ENCODE results near the gene RAPGEF2.

DNA sequence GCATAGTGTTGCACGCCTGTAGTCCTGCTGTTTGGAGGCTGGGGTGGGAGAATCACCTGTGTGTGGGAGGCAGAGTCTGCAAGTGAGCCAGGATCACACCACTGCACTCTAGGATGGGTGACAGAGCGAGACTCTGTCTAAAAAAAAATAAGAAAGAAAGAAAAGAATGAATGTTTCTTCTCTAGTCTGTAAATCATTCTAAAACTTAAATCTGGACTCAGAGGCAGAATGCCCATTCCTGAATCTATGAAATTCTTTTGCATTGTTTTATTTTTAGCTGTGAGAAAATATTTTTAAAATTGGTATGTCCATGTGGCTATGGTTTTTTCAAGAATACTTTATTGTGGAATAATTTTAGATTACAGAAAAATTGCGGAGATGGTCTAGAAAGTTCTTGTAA is 49.3 kb downstream of the RAPGEF2 start:
- TF ChIP-seq, protein P1, sequence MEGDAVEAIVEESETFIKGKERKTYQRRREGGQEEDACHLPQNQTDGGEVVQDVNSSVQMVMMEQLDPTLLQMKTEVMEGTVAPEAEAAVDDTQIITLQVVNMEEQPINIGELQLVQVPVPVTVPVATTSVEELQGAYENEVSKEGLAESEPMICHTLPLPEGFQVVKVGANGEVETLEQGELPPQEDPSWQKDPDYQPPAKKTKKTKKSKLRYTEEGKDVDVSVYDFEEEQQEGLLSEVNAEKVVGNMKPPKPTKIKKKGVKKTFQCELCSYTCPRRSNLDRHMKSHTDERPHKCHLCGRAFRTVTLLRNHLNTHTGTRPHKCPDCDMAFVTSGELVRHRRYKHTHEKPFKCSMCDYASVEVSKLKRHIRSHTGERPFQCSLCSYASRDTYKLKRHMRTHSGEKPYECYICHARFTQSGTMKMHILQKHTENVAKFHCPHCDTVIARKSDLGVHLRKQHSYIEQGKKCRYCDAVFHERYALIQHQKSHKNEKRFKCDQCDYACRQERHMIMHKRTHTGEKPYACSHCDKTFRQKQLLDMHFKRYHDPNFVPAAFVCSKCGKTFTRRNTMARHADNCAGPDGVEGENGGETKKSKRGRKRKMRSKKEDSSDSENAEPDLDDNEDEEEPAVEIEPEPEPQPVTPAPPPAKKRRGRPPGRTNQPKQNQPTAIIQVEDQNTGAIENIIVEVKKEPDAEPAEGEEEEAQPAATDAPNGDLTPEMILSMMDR (IDR thresholded peaks at IDR 0.05), result no peak
- TF ChIP-seq POLR2A (IDR thresholded peaks at IDR 0.05) (no peak), POLR2AphosphoS5 (IDR thresholded peaks at IDR 0.05) (no peak)

Data from breast epithelium (tissue), 3 donors.